ENCODE results near the gene ATP8A2.

Gene ATP8A2

GRCh38 chr13:26024558-26024957, 652.8 kb downstream of the ATP8A2 start:
- TF ChIP-seq POLR2A (IDR thresholded peaks at IDR 0.05; ENCODE audit: extremely low read depth, insufficient read length) (no peak), MAX (IDR thresholded peaks at IDR 0.05; ENCODE audit: low read depth, low read length) (no peak), MYC (IDR thresholded peaks at IDR 0.05; ENCODE audit: low read depth, low read length) (no peak), CTCF (IDR thresholded peaks at IDR 0.05; ENCODE audit: low read depth, low read length) (no peak)
- no peak overlapping the region for H3K4me3 ChIP-seq (ENCODE audit: low read depth, low read length)
- no peak for DNase-seq (ENCODE audit: low read depth)

- TF ChIP-seq MYC (IDR thresholded peaks at IDR 0.05; ENCODE audit: low read depth, low read length) (no peak), CTCF (IDR thresholded peaks at IDR 0.05; ENCODE audit: low read depth, low read length) (no peak), POLR2A (IDR thresholded peaks at IDR 0.05; ENCODE audit: extremely low read depth, insufficient read length) (no peak), MAX (IDR thresholded peaks at IDR 0.05; ENCODE audit: low read depth, low read length) (no peak)
- no peak for DNase-seq (ENCODE audit: low read depth)
Measured at GRCh38 chr13:26025196-26025595, 653.4 kb downstream of the ATP8A2 start.

GRCh38 chr13:26025771-26026170, 654.0 kb downstream of the ATP8A2 start:
- no peak for DNase-seq (ENCODE audit: low read depth)
- H3K4me3 ChIP-seq (ENCODE audit: low read depth, low read length) = no peak overlapping the region
- TF ChIP-seq CTCF (IDR thresholded peaks at IDR 0.05; ENCODE audit: low read depth, low read length) = no peak
- TF ChIP-seq MAX (IDR thresholded peaks at IDR 0.05; ENCODE audit: low read depth, low read length) = no peak
- TF ChIP-seq POLR2A (IDR thresholded peaks at IDR 0.05; ENCODE audit: extremely low read depth, insufficient read length) = no peak
- no peak for TF ChIP-seq MYC (IDR thresholded peaks at IDR 0.05; ENCODE audit: low read depth, low read length)

More at GRCh38 chr13:26025196-26025595, 653.4 kb downstream of the ATP8A2 start:
- H3K4me3 ChIP-seq (ENCODE audit: low read depth, low read length) = no peak overlapping the region

- no peak for DNase-seq (ENCODE audit: low read depth)
- TF ChIP-seq POLR2A (IDR thresholded peaks at IDR 0.05; ENCODE audit: extremely low read depth, insufficient read length) (no peak), MAX (IDR thresholded peaks at IDR 0.05; ENCODE audit: low read depth, low read length) (no peak), CTCF (IDR thresholded peaks at IDR 0.05; ENCODE audit: low read depth, low read length) (no peak), MYC (IDR thresholded peaks at IDR 0.05; ENCODE audit: low read depth, low read length) (no peak)
- H3K4me3 ChIP-seq (ENCODE audit: low read depth, low read length) = no peak overlapping the region
Measured at GRCh38 chr13:26026211-26026610, 654.4 kb downstream of the ATP8A2 start.

GRCh38 chr13:26029581-26030136, 657.9 kb downstream of the ATP8A2 start:
- no peak overlapping the region for H3K4me3 ChIP-seq (ENCODE audit: low read depth, low read length)
- no peak for DNase-seq (ENCODE audit: low read depth)
- TF ChIP-seq POLR2A (IDR thresholded peaks at IDR 0.05; ENCODE audit: extremely low read depth, insufficient read length) (no peak), MAX (IDR thresholded peaks at IDR 0.05; ENCODE audit: low read depth, low read length) (no peak), CTCF (IDR thresholded peaks at IDR 0.05; ENCODE audit: low read depth, low read length) (no peak), MYC (IDR thresholded peaks at IDR 0.05; ENCODE audit: low read depth, low read length) (no peak)

All from NB4 (cell line).